NCI-H2227 treated with DMSO at 0.1 percent for 48 hours (cell line): ENCODE results near the gene SKIC2.
"Not testable (repeated sequence)": the region's sequence is repeated elsewhere in the genome, so short reads cannot be mapped to it uniquely, and the experiment has no call there.

Experiments used
- DNase-seq: peaks from one replicate; lab custom pipeline; 2025; lab: John Stamatoyannopoulos, UW

Gene SKIC2

GRCh38 chr6:31969712-31970603, 11.0 kb downstream of the SKIC2 start:
- no peak for DNase-seq

GRCh38 chr6:31970604-31971271, 11.8 kb downstream of the SKIC2 start:
- no peak for DNase-seq

DNA sequence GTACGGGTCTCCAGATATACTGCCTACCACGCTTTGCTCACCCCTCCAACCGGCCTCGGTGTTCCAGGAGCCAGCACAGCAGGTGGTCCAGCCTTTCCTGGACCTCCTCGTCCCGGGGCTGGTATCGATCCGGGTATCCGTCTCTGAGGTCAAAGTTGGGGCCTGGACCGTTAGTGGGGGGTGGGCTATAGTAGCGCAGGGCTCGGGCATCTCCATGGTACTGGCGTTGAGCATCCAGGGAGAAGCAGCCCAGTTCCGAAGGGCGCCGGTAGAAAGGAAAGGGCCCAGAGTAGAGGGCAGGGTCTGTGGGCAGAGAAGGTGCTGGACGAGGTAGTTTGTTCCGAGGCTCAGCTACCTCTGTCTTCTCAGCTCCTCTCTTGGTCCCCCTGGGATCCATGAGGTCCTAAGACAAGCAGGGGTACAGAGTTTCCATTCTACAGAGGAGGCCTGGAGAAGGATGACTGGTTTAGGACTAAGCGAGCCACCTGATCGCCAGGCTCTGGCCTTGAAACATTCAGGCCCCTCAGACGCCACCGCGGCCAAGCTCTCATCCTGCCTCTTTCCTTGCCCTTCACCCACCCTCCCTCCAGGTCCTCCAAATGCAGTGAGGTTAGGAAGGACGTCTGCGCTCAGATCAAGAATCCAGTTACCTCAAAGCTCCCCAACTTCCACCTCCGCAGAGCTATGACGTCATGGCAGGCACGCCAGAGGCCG, 12.5 kb downstream of the SKIC2 start:
- DNase-seq = peak; percentile 63

- DNase-seq = peak; percentile 99
Measured at GRCh38 chr6:31971993-31972708, 13.2 kb downstream of the SKIC2 start, which contains the start of gene DXO. DXO (minus strand) TSS chr6:31972138; CDS start chr6:31971675, 463 bp downstream.

DNA sequence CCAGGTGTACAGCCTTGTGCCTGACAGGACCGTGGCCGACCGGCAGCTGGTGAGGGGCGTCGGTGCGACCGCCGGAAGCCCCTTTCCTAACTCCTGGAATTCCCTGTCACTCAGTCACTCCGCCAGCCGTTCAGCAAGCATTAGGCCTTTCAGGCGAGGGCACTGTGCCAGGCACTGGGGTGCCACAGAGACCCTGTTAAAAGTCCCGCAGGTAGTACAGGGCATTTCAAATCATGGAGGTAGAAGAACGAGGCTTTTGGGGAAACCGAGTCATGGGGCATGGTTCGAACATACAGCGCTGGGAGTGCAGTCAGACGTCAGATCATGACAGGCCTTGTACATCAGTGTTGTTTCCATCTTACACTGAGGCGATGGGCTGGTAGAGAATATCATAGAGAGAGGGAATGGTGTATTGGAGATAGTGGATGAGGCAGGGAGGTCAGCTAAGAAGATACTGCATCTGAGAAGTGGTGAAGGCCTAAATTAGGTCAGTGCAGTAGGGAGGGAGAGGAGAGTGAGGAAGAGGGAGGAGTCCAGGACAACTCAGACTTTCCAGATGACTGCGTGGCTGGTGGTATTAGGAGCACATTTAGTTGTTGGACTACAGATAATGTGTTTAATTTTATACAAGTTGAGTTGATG, 13.9 kb downstream of the SKIC2 start:
- no peak for DNase-seq

- DNase-seq = not testable (repeated sequence)
Measured at GRCh38 chr6:31976065-31976464, 17.1 kb downstream of the SKIC2 start.

- DNase-seq = no peak
Measured at GRCh38 chr6:31977816-31978431, 18.9 kb downstream of the SKIC2 start.

DNA sequence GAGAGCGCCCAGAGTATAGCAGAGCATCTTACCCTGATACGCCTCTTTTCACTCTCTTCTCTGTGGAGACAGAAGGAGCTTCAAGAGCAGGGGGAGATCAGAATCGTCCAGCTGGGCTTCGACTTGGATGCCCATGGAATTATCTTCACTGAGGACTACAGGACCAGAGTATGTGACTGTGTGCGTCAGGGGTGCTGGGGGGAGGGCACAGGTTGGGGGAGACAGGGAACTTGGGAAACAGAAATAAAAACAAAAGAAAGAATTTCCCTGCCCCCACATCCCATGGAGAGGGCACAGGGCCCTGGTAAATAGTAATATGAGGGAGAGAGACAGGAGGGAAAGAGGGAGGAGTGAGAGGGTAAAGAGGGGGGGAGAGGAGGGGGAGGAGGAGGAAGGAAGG, 19.9 kb downstream of the SKIC2 start:
- no peak for DNase-seq

DNA sequence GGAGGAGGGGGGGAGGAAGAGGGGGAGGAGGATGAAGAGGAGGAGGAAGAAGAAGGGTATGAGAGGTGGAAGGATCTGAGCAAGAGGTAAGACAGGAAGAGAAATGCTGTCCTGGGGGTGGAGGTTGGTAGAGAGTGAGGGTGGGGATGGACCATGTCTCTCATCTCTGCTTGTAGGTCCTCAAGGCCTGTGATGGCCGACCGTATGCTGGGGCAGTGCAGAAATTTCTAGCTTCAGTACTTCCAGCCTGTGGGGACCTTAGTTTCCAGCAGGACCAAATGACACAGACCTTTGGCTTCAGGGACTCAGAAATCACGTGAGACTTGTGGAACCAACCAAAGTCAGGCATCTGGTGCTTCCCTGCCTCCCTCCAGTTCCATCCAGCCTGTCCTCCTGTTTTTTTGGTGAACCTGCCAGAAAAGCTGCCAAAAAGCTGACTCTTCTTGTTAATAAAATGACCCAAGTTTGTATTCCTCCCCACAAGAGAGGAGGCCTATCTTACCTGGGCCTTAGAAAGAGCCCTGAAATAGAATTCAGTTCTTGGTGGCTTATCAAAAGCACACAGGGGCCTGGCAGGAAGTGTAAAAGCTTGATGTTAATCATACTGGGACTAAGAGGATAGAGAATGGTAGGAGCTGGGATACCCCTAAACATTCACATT, 20.4 kb downstream of the SKIC2 start:
- DNase-seq = no peak

DNA sequence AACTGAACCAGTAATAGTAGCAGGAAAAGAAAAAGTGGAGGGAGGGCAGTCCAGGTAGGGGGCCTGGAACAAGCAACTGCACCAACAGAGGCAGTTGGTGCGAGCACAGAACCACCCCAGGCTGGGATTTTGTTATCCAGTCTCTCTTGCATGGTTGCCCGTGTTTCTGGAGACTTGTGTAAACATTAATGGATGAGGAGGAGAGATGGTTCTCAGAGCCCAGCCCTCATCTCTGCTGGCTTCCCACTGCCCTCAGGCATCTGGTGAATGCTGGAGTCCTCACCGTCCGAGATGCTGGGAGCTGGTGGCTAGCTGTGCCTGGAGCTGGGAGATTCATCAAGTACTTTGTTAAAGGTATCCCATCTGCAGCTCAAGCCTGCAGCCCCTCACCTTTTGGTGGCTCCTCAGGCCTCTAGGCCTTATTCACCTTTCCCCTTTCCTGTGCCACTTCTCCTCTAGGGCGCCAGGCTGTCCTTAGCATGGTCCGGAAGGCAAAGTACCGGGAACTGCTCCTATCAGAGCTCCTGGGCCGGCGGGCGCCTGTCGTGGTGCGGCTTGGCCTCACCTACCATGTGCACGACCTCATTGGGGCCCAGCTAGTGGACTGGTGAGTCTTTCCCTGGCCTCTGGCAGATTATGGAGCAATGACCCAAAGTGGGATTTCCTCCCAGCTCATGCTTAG, 21.4 kb downstream of the SKIC2 start:
- DNase-seq = not testable (repeated sequence)

DNA sequence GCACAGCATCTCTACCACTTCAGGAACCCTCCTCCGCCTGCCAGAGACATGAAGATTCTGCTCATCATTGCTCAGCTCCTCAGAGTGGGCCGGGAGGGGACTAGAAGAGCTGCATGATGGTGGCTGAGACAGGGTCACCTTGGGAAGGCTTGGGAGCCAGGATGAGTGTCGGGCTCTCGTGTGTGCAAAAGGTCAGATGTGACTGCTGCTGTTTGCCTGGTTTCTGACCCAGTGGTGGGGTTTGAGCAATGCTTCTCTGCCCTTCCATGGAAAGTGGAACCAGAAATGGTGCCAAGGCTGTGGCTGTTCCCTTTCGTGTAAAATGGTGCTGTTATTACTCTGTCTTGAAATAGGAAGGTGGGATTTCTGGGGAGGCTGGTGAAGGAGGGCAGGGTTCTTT, 22.0 kb downstream of the SKIC2 start:
- not testable (repeated sequence) for DNase-seq

DNA sequence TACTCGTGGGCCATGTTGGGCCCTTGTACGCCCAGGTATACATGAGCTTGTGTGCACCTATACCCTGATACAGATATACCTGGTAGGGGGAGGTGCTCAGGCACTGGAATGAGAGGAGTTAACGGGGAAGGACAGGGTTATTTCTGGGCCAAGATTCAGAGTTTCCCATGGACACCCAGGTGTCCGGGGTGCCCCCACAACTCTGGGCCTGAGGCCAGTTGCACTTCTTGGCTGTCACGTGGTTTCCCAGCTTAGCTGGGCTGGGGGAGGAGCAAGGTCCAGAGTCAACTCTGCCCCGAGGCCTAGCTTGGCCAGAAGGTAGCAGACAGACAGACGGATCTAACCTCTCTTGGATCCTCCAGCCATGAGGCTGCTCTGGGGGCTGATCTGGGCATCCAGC, 22.8 kb downstream of the SKIC2 start, which contains the start of gene C4A:
Gene C4A (plus strand): TSS at position 314 of the 400 bp plus-strand sequence. CDS start 51 bp downstream, at position 365.
- not testable (repeated sequence) for DNase-seq

DNA sequence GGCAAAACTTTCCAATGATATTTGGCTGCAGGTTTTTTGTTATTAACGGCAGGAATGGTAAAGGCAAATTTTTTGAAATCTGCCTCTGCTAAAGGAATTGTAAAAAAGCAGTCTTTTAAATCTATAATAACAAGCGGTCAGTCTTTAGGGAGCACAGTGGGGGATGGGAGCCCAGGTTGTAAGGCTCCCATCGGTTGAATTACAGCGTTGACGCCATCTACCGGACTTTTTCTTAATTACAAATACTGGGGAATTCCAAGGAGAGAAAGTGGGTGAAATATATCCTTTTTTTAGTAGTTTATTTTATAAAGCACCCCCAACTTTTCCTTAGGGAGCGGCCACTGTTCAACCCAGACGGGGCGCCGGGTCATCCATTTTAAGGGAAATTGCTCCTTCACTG, 30.4 kb downstream of the SKIC2 start:
- not testable (repeated sequence) for DNase-seq

GRCh38 chr6:31994421-31994820, 35.4 kb downstream of the SKIC2 start:
- not testable (repeated sequence) for DNase-seq

- DNase-seq = not testable (repeated sequence)
Measured at GRCh38 chr6:31996385-31996784, 37.4 kb downstream of the SKIC2 start.

GRCh38 chr6:32002546-32003268, 43.7 kb downstream of the SKIC2 start:
- not testable (repeated sequence) for DNase-seq

DNA sequence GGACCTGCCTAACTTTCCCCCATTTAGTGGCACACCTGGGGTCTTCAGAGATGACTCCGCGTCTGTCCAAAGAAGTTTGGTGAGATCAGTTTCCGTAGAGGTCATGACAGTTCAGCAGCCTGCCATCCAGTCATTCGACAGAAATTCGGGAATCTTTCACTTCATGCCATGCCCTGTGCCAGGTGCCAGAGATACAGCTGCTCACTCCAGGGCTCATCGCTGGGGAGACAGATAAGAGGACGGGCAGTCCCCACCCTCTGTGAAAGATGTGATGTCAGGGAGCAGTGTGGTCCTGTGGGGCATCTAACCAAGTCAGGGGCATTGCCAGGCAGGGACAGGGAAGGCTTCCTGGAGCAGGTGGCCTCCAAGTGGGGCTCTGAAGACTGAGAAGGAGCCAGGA, 44.3 kb downstream of the SKIC2 start:
- not testable (repeated sequence) for DNase-seq

DNA sequence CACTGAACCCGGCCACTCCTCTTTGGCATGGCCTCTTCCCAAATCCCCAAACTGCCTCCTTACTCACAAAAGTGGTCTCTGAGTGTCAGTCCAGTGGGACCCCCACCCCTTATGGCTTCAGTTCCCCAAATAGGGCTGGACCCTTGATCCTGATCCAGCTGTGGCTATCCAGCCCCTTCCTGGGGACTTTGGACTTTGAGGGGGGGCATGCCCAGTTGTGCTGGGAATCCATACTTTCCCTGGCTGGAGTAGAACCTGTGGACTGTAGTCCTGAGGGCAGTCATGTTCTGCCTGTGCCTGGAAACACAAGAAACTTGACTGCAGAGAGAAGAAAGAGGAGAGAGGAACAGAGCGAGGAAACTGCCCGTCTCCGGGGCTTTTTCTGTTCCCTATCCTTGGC, 45.4 kb downstream of the SKIC2 start:
- DNase-seq = not testable (repeated sequence)
